Kidney glomerular epithelial cell (primary cell): ENCODE measurements around the gene MMD.
A peak's percentile ranks its signal among the peaks of the same experiment; 100 is the strongest.
"Not testable (repeated sequence)": the region's sequence is repeated elsewhere in the genome, so short reads cannot be mapped to it uniquely, and the experiment has no call there.

Source experiments
- DNase-seq: peaks from one replicate; lab custom pipeline; 2025; lab: John Stamatoyannopoulos, UW

MMD gene

GRCh38 chr17:55421179-55421934 lies at the start of gene MMD:
MMD (minus strand) TSS chr17:55421835; CDS start chr17:55421695, 140 bp downstream.
- DNase-seq, result peak; percentile 35

DNA sequence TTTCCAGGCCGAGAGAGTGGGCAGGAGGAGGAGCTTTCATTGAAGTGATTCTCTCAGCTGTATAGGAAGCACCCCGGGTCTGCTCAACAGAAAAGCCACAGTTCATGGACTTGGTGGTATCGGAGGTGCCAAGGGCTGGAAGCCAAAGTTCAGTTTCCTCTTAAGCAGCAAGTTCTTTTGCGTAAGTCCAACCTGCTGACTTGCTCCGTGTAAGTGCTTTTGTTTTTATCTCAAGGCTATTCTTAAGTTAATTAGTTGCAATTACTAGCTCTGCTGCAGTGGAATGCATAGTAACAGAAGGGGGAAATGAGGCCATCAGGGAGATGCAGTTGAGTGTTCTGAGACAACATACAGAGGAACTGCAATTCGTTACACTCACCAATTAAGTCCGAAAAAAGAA lies 45.0 kb upstream of the MMD start:
- DNase-seq, result no peak

GRCh38 chr17:55465771-55466170 lies 44.1 kb upstream of the MMD start:
- not testable (repeated sequence) for DNase-seq

DNA sequence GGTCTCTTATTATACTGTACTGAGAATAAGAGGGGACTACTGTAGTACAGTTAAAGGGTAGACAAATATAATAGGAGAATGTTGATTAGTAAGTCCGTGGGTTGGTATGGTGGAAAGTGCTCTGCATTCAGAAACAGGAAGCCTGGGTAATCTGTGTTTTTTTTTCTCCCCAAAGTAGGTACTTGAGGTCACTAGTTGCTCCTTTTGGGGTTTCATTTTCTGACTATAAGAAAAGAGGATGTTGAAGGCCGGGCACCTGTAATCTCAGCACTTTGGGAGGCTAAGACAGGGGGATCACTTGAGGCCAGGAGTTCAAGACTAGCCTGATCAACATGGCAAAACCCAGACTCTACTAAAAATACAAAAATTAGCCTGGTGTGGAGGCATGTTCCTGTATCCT lies 42.0 kb upstream of the MMD start:
- no peak for DNase-seq

- DNase-seq, result no peak
Observed at GRCh38 chr17:55462711-55463110, 41.1 kb upstream of the MMD start.

GRCh38 chr17:55462234-55462633 lies 40.6 kb upstream of the MMD start:
- DNase-seq, result no peak

- peak; percentile 39 for DNase-seq
Observed at GRCh38 chr17:55458978-55459377, 37.3 kb upstream of the MMD start.

GRCh38 chr17:55458287-55458900 lies 36.8 kb upstream of the MMD start:
- no peak for DNase-seq

DNA sequence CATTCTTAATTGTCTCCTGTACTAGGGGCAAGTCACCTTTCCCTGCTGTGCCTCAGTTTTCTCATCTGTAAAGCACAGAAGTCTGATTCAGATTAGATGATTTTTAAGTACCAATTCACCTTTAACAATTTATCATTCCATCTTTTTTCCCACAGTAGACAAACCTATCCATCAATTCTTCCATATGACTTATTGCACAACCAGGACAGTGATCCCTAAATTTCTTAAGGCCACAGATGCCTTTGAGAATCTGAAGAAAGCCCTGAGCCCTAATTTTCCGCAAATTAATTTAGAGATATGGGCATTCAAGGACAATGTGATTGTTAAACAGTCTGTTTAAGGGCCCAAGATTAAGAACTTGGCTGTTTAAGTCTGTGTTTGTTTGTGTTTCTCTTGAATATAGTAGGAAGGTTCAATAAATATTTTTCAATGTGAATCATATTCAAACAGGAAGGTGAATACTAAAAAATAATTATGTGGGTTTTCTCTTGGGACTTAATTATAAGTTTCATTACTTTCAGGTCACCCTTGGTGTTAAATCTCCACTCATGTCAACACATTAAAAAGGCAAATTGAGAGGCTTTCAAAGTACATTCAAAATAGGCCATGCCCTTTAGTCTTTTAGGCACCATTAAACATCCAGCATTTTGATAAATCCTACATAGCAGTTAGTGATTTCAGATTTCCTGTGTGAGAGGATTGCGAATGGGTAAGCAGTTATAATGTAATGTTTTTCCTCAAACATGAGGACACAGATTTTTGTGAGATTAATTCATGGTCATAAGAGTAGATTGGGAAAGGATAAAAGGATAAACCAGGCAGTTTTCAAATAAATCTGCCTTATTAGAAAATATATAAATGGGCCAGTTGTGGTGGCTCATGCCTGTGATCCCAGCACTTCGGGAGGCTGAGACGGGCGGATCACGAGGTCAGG lies 34.9 kb upstream of the MMD start:
- DNase-seq, result no peak

GRCh38 chr17:55454906-55455474 lies 33.4 kb upstream of the MMD start:
- peak; percentile 30 for DNase-seq

- no peak for DNase-seq
Observed at GRCh38 chr17:55453839-55454557, 32.4 kb upstream of the MMD start.

GRCh38 chr17:55452139-55452790 lies 30.6 kb upstream of the MMD start:
- no peak for DNase-seq

GRCh38 chr17:55451758-55452138 lies 30.1 kb upstream of the MMD start:
- DNase-seq, result no peak

GRCh38 chr17:55451203-55451641 lies 29.6 kb upstream of the MMD start:
- no peak for DNase-seq

GRCh38 chr17:55450232-55450825 lies 28.7 kb upstream of the MMD start:
- no peak for DNase-seq

DNA sequence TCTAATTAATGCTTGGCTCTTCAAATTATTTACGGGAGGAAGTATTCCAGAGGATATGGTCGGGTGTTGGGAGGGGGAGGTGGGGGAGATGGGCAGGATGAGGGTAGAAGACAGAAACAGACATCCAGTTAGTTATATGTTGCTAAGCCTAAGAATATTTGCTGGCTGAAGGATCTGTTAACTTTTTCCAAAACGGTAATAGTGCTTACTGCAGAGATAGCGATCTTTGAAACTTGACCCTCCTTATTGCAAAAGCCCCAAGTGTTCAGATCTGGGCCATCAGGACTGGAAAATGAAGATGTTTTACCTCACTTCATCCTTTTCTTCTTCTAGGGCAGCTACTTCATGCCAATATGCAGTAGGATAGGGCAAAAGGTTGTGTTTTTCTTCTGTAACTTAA lies 27.0 kb upstream of the MMD start:
- DNase-seq, result no peak

GRCh38 chr17:55446581-55447205 lies 25.1 kb upstream of the MMD start:
- DNase-seq, result no peak

GRCh38 chr17:55446004-55446403 lies 24.4 kb upstream of the MMD start:
- DNase-seq, result not testable (repeated sequence)

- DNase-seq, result peak; percentile 17
Observed at GRCh38 chr17:55444471-55445441, 23.1 kb upstream of the MMD start.
